Esophagus muscularis mucosa (tissue), 3 donors: ENCODE measurements around the gene BNC2.

Source experiments
- POLR2A ChIP-seq: fragments of 450-650 bp; IDR thresholded peaks from one replicate; pipeline ENCODE4 v1.6.1; 2017; ENCODE audit warnings: antibody characterized with exemption, moderate library complexity, mild to moderate bottlenecking, low read depth
- POLR2AphosphoS5 ChIP-seq, 2 donors: sonication (generic); formaldehyde crosslinking; IDR thresholded peaks; one replicate each; pipeline ENCODE4 v1.6.1; 2017; ENCODE audit warnings: antibody characterized with exemption in 2 of 2
- TF ChIP-seq, protein P1 (sequence below), 3 experiments: fragments of 200-600 bp in 2 of 3; fragments of 450-650 bp in 1 of 3; sonication (generic) in 2 of 3; IDR thresholded peaks; one replicate each; pipeline ENCODE4 v1.5.1; 2017 to 2019; ENCODE audit warnings: antibody characterized with exemption in 3 of 3, mild to moderate bottlenecking in 2 of 3, moderate library complexity in 1 of 3

DNA sequence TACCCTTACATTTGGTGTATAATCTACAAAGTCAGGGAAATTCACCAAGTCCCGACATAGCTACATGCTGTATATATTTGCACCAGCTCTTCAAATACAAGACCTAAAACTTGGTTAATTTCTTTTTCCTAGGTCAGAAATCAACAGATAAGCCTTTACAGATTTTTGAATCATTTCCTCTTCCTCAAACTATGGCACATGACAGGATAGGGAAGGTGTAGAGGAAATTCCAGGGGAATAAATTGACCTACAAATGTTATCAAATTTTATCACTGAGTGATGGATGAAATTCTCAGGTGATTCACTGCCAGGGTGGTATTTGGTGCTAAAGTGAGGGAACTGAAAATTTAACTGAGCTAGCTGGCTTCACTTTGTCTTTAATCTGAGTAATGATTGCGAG lies 360.0 kb downstream of the BNC2 start:
- TF ChIP-seq POLR2AphosphoS5 (IDR thresholded peaks at IDR 0.05) (no peak), POLR2A (no peak)
- TF ChIP-seq, protein P1, sequence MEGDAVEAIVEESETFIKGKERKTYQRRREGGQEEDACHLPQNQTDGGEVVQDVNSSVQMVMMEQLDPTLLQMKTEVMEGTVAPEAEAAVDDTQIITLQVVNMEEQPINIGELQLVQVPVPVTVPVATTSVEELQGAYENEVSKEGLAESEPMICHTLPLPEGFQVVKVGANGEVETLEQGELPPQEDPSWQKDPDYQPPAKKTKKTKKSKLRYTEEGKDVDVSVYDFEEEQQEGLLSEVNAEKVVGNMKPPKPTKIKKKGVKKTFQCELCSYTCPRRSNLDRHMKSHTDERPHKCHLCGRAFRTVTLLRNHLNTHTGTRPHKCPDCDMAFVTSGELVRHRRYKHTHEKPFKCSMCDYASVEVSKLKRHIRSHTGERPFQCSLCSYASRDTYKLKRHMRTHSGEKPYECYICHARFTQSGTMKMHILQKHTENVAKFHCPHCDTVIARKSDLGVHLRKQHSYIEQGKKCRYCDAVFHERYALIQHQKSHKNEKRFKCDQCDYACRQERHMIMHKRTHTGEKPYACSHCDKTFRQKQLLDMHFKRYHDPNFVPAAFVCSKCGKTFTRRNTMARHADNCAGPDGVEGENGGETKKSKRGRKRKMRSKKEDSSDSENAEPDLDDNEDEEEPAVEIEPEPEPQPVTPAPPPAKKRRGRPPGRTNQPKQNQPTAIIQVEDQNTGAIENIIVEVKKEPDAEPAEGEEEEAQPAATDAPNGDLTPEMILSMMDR (IDR thresholded peaks at IDR 0.05), result no peak
